GM19351 (cell line): ENCODE measurements around the gene DUSP7.
"Not testable (repeated sequence)": the region's sequence is repeated elsewhere in the genome, so short reads cannot be mapped to it uniquely, and the experiment has no call there.

Experiments
- ATAC-seq: cut with Tn5 transposase; IDR thresholded peaks from one replicate; pipeline ENCODE4 v1.9.1; 2021; ENCODE audit warnings: mild to moderate bottlenecking, moderate library complexity; ENCODE audit not compliant: unreplicated experiment

Gene DUSP7

GRCh38 chr3:52049503-52049902, 6.9 kb downstream of the DUSP7 start:
- no peak for ATAC-seq

- no peak for ATAC-seq
These were observed 8.9 kb downstream of the DUSP7 start for GRCh38 chr3:52047295-52047960.

GRCh38 chr3:52046902-52047239, 9.5 kb downstream of the DUSP7 start:
- no peak for ATAC-seq

- no peak for ATAC-seq
These were observed 10.0 kb downstream of the DUSP7 start for GRCh38 chr3:52046186-52046901.

- no peak for ATAC-seq
These were observed 11.3 kb downstream of the DUSP7 start for GRCh38 chr3:52044869-52045619.

- ATAC-seq, result no peak
These were observed 12.6 kb downstream of the DUSP7 start for GRCh38 chr3:52043750-52044149.

- not testable (repeated sequence) for ATAC-seq
These were observed 13.3 kb downstream of the DUSP7 start for GRCh38 chr3:52043039-52043438.

GRCh38 chr3:52041118-52041731, 15.1 kb downstream of the DUSP7 start:
- ATAC-seq, result no peak

GRCh38 chr3:52040600-52040999, 15.8 kb downstream of the DUSP7 start:
- ATAC-seq, result no peak

GRCh38 chr3:52039846-52040245, 16.5 kb downstream of the DUSP7 start:
- ATAC-seq, result no peak

GRCh38 chr3:52039426-52039825, 16.9 kb downstream of the DUSP7 start:
- ATAC-seq, result no peak

GRCh38 chr3:52038227-52038626, 18.1 kb downstream of the DUSP7 start:
- ATAC-seq, result no peak

GRCh38 chr3:52037291-52037690, 19.1 kb downstream of the DUSP7 start:
- no peak for ATAC-seq

GRCh38 chr3:52036829-52037228, 19.5 kb downstream of the DUSP7 start:
- ATAC-seq, result no peak

- no peak for ATAC-seq
These were observed 20.1 kb downstream of the DUSP7 start for GRCh38 chr3:52036222-52036694.

GRCh38 chr3:52034651-52035050, 21.7 kb downstream of the DUSP7 start:
- no peak for ATAC-seq

- ATAC-seq, result no peak
These were observed 22.2 kb downstream of the DUSP7 start for GRCh38 chr3:52034212-52034611.

GRCh38 chr3:52033748-52034147, 22.6 kb downstream of the DUSP7 start:
- not testable (repeated sequence) for ATAC-seq

GRCh38 chr3:52032702-52033408, 23.5 kb downstream of the DUSP7 start:
- ATAC-seq, result no peak

GRCh38 chr3:52031896-52032295, 24.5 kb downstream of the DUSP7 start:
- ATAC-seq, result no peak
